ENCODE data around the gene DDX52.

- TF ChIP-seq GATA3 (IDR thresholded peaks at IDR 0.05; ENCODE audit: low read depth, low read length) = no peak
- no peak for TF ChIP-seq GATA2 (IDR thresholded peaks at IDR 0.05; ENCODE audit: low read depth, low read length)
These were observed 21.0 kb upstream of the DDX52 start for GRCh38 chr17:37664214-37664613.
